Lung (tissue), 12 donors: ENCODE measurements around the gene C16orf86. TPM values are rescaled to one million over a fixed set of nuclear protein-coding genes. Genes with fewer than 3 reads are reported as not detected.

Source experiments
- ATAC-seq: fragments of 200-7000 bp; cut with Tn5 transposase; one replicate; pipeline ENCODE4 v1.9.1; 2020; ENCODE audit warnings: moderate number of reproducible peaks; ENCODE audit not compliant: insufficient read depth, low FRiP score
- DNase-seq, 3 donors: peaks; one replicate each; pipeline ENCODE4 v3.0.0-alpha.2; 2013 to 2017
- H3K27ac ChIP-seq, 2 donors: one replicate each; pipeline ENCODE4 v1.5.1; 2013; ENCODE audit warnings: mild to moderate bottlenecking in 2 of 2, moderate library complexity in 2 of 2, control low read depth in 1 of 2, inconsistent platforms in 1 of 2, low read depth in 1 of 2, low read length in 1 of 2
- H3K27me3 ChIP-seq, 3 donors: one replicate each; pipeline ENCODE4 v1.5.1; 2013; ENCODE audit warnings: low read length in 2 of 3; ENCODE audit not compliant: control insufficient read depth in 3 of 3, insufficient read depth in 3 of 3
- H3K36me3 ChIP-seq, 4 donors: one replicate each; pipeline ENCODE4 v1.5.1; 2013; ENCODE audit warnings: low read length in 4 of 4, mild to moderate bottlenecking in 1 of 4, moderate library complexity in 1 of 4; ENCODE audit not compliant: control insufficient read depth in 4 of 4, insufficient read depth in 4 of 4
- H3K4me1 ChIP-seq, 5 donors: one replicate each; pipeline ENCODE4 v1.5.1; 2013; ENCODE audit warnings: low read length in 5 of 5, mild to moderate bottlenecking in 2 of 5, moderate library complexity in 1 of 5; ENCODE audit not compliant: control insufficient read depth in 5 of 5, insufficient read depth in 5 of 5
- H3K4me3 ChIP-seq: one replicate; pipeline ENCODE4 v1.5.1; 2013; ENCODE audit warnings: mild to moderate bottlenecking, control low read depth, moderate library complexity
- H3K9ac ChIP-seq, 2 donors: one replicate each; pipeline ENCODE4 v1.5.1; 2013; ENCODE audit warnings: low read length in 2 of 2, control low read depth in 1 of 2; ENCODE audit not compliant: insufficient read depth in 1 of 2
- H3K9me3 ChIP-seq, 4 donors: one replicate each; pipeline ENCODE4 v1.5.1; 2013; ENCODE audit warnings: low read length in 3 of 4, mild to moderate bottlenecking in 1 of 4, moderate library complexity in 1 of 4; ENCODE audit not compliant: control insufficient read depth in 4 of 4, insufficient read depth in 3 of 4
- WGBS, 2 donors: extraction: QIAGEN DNeasy Blood & Tissue Kit; methylation state at CpG; one replicate each; pipeline ENCODE4 v1.1.7; 2013; 5-methylcytosine and 5-hydroxymethylcytosine counted together
- polyA plus RNA-seq, 2 donors: library from polyadenylated mRNA; stranded (reverse); fragments of 200-250 nt; gene quantifications; one replicate each; pipeline ENCODE4 v1.2.1, GENCODE V29; 2013
- total RNA-seq, 2 donors: library from RNA; depleted of rRNA in 1 of 2; stranded (reverse); fragments of >200 nt in 1 of 2; gene quantifications; one replicate each; pipeline ENCODE4 v1.2.1, GENCODE V29; 2014 to 2021
- TF ChIP-seq, protein P1 (sequence below): IDR thresholded peaks from 2 replicates; pipeline ENCODE4 v1.5.1; 2012; ENCODE audit warnings: mild to moderate bottlenecking; ENCODE audit errors: control extremely low read depth, extremely low read depth
- donor health status: control.
- donor health status: control.
- donor health status: Bipolar disorder and iron deficiency.
- donor health status: healthy.
- donor health status: DM: yes; HTN: yes; CAD: no.

Gene C16orf86
- total and polyA plus RNA-seq, 4 donors, result 3.7 to 6.4 (median 5.2) TPM

DNA sequence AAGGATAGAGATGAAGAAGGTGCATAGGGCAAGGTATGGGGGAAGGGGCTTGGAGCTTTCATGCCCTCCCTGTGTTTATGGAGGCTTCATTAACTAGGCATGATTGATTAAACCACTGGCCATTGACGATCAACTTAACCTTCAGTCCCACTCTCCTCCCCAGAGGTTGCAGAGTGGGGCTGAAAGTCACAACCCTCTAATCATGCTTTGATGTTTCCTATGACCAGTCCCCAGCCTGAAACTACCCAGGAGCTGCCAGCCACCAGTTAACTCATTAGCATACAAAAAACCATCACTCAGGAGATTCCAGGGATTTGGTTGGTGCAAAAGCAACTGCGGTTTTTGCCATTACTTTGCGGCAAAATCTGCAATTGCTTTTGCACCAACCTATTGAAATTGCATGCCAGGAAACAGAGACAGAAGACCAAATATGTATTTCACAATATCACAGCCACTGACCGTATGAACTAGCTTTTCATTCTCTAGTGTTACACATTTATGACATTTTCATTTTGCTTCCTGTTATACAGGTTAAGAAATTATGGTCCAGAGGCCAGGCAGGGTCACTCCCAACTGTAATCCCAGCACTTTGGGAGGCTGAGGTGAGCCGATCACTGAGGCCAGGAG, 47.1 kb downstream of the C16orf86 start:
- Histone ChIP-seq H3K9me3 (no peaks in the 10 kb centered on the region), H3K4me3 (no peak overlapping the region), H3K4me1 (peaks cover 0 to 11% (median 7%) of the 10 kb centered on the region in 5 donors), H3K36me3 (no peaks in the 10 kb centered on the region), H3K27ac (peak overlapping the region in 1 of 2 donors; percentile 21), H3K27me3 (no peaks in the 10 kb centered on the region), H3K9ac (no peak overlapping the region)
- DNase-seq, result no peak
- ATAC-seq, result no peak
- TF ChIP-seq, protein P1, sequence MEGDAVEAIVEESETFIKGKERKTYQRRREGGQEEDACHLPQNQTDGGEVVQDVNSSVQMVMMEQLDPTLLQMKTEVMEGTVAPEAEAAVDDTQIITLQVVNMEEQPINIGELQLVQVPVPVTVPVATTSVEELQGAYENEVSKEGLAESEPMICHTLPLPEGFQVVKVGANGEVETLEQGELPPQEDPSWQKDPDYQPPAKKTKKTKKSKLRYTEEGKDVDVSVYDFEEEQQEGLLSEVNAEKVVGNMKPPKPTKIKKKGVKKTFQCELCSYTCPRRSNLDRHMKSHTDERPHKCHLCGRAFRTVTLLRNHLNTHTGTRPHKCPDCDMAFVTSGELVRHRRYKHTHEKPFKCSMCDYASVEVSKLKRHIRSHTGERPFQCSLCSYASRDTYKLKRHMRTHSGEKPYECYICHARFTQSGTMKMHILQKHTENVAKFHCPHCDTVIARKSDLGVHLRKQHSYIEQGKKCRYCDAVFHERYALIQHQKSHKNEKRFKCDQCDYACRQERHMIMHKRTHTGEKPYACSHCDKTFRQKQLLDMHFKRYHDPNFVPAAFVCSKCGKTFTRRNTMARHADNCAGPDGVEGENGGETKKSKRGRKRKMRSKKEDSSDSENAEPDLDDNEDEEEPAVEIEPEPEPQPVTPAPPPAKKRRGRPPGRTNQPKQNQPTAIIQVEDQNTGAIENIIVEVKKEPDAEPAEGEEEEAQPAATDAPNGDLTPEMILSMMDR, result no peak
- 47 to 64% methylated on average over 5 of the region's 5 CpGs for WGBS, 2 donors

DNA sequence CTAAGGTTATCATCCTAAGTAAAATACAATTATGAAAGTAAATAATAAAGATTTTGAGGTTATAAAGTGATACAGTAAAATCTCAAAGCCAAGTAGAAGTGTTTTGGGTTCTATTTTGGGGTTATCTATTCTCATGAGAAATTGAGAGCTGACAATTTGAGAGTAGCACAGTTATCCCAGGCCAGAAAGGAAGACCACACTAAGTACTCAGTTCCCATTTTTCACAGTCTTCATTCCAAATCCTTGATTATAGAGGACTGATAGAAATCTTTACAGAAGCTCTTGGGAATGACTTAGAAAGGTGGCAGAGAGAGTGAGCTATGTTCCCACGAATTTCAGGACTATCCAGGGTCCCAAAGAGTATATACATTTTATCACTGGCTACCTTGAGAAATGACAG, 47.9 kb downstream of the C16orf86 start:
- 78 to 86% methylated on average over 1 of the region's 1 CpG for WGBS, 2 donors
- H3K9ac ChIP-seq, result no peak overlapping the region

DNA sequence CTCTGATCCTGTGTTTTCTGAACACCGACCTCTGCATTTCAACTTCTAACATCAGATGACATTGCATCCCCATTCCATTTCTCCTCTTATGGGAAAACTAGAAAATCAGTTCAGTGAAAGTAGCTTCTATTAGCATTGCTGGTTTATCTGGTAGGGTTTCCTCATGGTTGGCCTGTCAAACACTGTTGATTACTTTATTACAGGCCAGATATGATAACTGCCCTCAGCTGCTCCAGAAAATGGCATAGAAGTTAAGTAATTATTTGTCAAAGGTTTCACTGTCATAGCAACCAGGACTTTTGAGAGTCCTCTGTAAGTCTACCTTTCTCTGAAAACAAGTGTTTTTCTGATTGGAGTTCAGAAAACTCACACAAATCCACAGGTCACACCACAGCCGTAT, 49.5 kb downstream of the C16orf86 start:
- H3K4me3 ChIP-seq, result no peak overlapping the region
- peak overlapping the region in 1 of 2 donors; percentile 11 for H3K9ac ChIP-seq
- H3K27me3 ChIP-seq, result no peaks in the 10 kb centered on the region
- DNase-seq (no peak), ATAC-seq (no peak)
- no peak overlapping the region for H3K27ac ChIP-seq
- no peaks in the 10 kb centered on the region for H3K36me3 ChIP-seq
- no peaks in the 10 kb centered on the region for H3K9me3 ChIP-seq
- TF ChIP-seq, protein P1, result no peak
- H3K4me1 ChIP-seq, result peaks cover 0 to 23% (median 7%) of the 10 kb centered on the region in 5 donors
- WGBS, 2 donors, result 80 to 88% methylated on average over 2 of the region's 2 CpGs

More for the DNA sequence above, 47.9 kb downstream of the C16orf86 start:
- Histone ChIP-seq H3K36me3 (no peaks in the 10 kb centered on the region), H3K27ac (no peak overlapping the region), H3K4me1 (peaks cover 0 to 11% (median 7%) of the 10 kb centered on the region in 5 donors), H3K27me3 (no peaks in the 10 kb centered on the region), H3K4me3 (no peak overlapping the region), H3K9me3 (no peaks in the 10 kb centered on the region)
- DNase-seq (no peak), ATAC-seq (no peak)
- TF ChIP-seq, protein P1, result no peak

Other genes with a start within 250 kb of the C16orf86 start
- 1 to 10 TPM; 6.5 to 6.8 TPM for gene HSD11B2, start 235.7 kb upstream of the C16orf86 start, total RNA-seq
- 10 to 100 TPM in 1 of 2 donors, 1 to 10 TPM in 1; 2.6 to 39.8 TPM for gene HSD11B2, start 235.7 kb upstream of the C16orf86 start, polyA plus RNA-seq
- 100 to 1,000 TPM in 1 of 2 donors, 10 to 100 TPM in 1; 87.2 to 185 TPM for gene ATP6V0D1, start 185.7 kb upstream of the C16orf86 start, total RNA-seq
- gene ATP6V0D1, start 185.7 kb upstream of the C16orf86 start, polyA plus RNA-seq, result 100 to 1,000 TPM in 1 of 2 donors, 10 to 100 TPM in 1; 39.6 to 249 TPM
- 1 to 10 TPM in 1 of 2 donors, not detected in 1; 1.4 TPM for gene AGRP, start 183.3 kb upstream of the C16orf86 start, total RNA-seq
- 1 to 10 TPM in 1 of 2 donors, under 1 TPM in 1; 0.97 to 8.3 TPM for gene AGRP, start 183.3 kb upstream of the C16orf86 start, polyA plus RNA-seq
- 100 to 1,000 TPM in 1 of 2 donors, 10 to 100 TPM in 1; 85.1 to 122 TPM for gene RIPOR1, start 138.0 kb upstream of the C16orf86 start, total RNA-seq
- gene RIPOR1, start 138.0 kb upstream of the C16orf86 start, polyA plus RNA-seq, result 10 to 100 TPM; 44.1 to 55.6 TPM
- 10 to 100 TPM; 28.5 to 54.2 TPM for gene CTCF, start 104.3 kb upstream of the C16orf86 start, total RNA-seq
- 10 to 100 TPM; 16.7 to 18.1 TPM for gene CTCF, start 104.3 kb upstream of the C16orf86 start, polyA plus RNA-seq
- 1 to 10 TPM; 1.2 to 2.9 TPM for gene CARMIL2, start 21.7 kb upstream of the C16orf86 start, total RNA-seq
- gene CARMIL2, start 21.7 kb upstream of the C16orf86 start, polyA plus RNA-seq, result 1 to 10 TPM; 1.7 to 2.5 TPM
- 10 to 100 TPM; 13.4 to 19.7 TPM for gene ACD, start 6.6 kb upstream of the C16orf86 start, total RNA-seq
- gene ACD, start 6.6 kb upstream of the C16orf86 start, polyA plus RNA-seq, result 10 to 100 TPM; 13.2 to 18.4 TPM
- 1 to 10 TPM; 1.4 to 6.2 TPM for gene PARD6A, start 5.9 kb upstream of the C16orf86 start, total RNA-seq
- gene PARD6A, start 5.9 kb upstream of the C16orf86 start, polyA plus RNA-seq, result 1 to 10 TPM; 4.4 to 5.0 TPM
- gene ENKD1, start 64 bp upstream of the C16orf86 start, total RNA-seq, result 10 to 100 TPM; 27.1 to 35.9 TPM
- gene ENKD1, start 64 bp upstream of the C16orf86 start, polyA plus RNA-seq, result 10 to 100 TPM; 24.4 to 35.0 TPM
- gene GFOD2, start 52.5 kb downstream of the C16orf86 start, total RNA-seq, result 10 to 100 TPM; 18.4 to 26.3 TPM
- gene GFOD2, start 52.5 kb downstream of the C16orf86 start, polyA plus RNA-seq, result 10 to 100 TPM; 10.1 to 13.7 TPM
- 10 to 100 TPM; 18.8 to 23.0 TPM for gene RANBP10, start 139.7 kb downstream of the C16orf86 start, total RNA-seq
- 1 to 10 TPM; 6.7 to 9.7 TPM for gene RANBP10, start 139.7 kb downstream of the C16orf86 start, polyA plus RNA-seq
- 1 to 10 TPM; 5.0 to 8.7 TPM for gene TSNAXIP1, start 140.1 kb downstream of the C16orf86 start, total RNA-seq
- 1 to 10 TPM; 4.1 to 5.0 TPM for gene TSNAXIP1, start 140.1 kb downstream of the C16orf86 start, polyA plus RNA-seq
- 10 to 100 TPM; 27.8 to 31.1 TPM for gene THAP11, start 175.5 kb downstream of the C16orf86 start, total RNA-seq
- gene THAP11, start 175.5 kb downstream of the C16orf86 start, polyA plus RNA-seq, result 10 to 100 TPM in 1 of 2 donors, 1 to 10 TPM in 1; 9.6 to 21.5 TPM
- 10 to 100 TPM; 49.7 to 98.9 TPM for gene NUTF2, start 180.1 kb downstream of the C16orf86 start, total RNA-seq
- 100 to 1,000 TPM; 104 to 164 TPM for gene NUTF2, start 180.1 kb downstream of the C16orf86 start, polyA plus RNA-seq
- 10 to 100 TPM; 28.5 to 35.4 TPM for gene CENPT, start 180.9 kb downstream of the C16orf86 start, total RNA-seq
- gene CENPT, start 180.9 kb downstream of the C16orf86 start, polyA plus RNA-seq, result 10 to 100 TPM; 30.6 to 47.5 TPM
- 10 to 100 TPM; 41.9 to 60.5 TPM for gene EDC4, start 206.2 kb downstream of the C16orf86 start, total RNA-seq
- gene EDC4, start 206.2 kb downstream of the C16orf86 start, polyA plus RNA-seq, result 10 to 100 TPM; 33.5 to 37.0 TPM
- 1 to 10 TPM; 2.1 to 5.8 TPM for gene NRN1L, start 218.1 kb downstream of the C16orf86 start, total RNA-seq
- gene NRN1L, start 218.1 kb downstream of the C16orf86 start, polyA plus RNA-seq, result 1 to 10 TPM; 1.1 to 5.0 TPM
- 10 to 100 TPM; 11.8 to 32.9 TPM for gene PSKH1, start 226.4 kb downstream of the C16orf86 start, total RNA-seq
- 10 to 100 TPM; 17.9 to 24.5 TPM for gene PSKH1, start 226.4 kb downstream of the C16orf86 start, polyA plus RNA-seq